GM21825 (cell line): ENCODE measurements around the gene SCARB2.
A peak's percentile ranks its signal among the peaks of the same experiment; 100 is the strongest.

Experiments used
- ATAC-seq: cut with Tn5 transposase; IDR thresholded peaks from one replicate; pipeline ENCODE4 v1.9.1; 2021; ENCODE audit warnings: mild to moderate bottlenecking, moderate library complexity; ENCODE audit not compliant: unreplicated experiment

The SCARB2 gene

DNA sequence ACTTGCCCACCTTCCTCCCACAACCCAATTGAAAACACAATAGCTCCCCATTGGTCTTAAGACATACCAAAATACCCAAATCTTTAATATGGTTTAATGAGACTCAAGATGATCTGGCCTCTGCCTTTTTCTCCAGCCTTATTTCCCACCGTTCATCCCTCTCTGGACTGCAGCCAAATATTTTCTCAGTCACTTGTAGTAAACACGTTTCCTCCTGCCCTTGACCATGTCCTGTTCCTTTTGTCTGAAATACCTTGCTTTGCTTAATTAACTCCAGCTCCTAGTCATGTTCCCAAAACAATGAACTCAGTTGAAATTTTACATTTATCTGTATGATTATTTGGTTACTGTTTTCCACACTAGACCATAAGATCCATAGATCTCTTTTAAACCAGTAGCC is 57.0 kb downstream of the SCARB2 start:
- ATAC-seq, result no peak

DNA sequence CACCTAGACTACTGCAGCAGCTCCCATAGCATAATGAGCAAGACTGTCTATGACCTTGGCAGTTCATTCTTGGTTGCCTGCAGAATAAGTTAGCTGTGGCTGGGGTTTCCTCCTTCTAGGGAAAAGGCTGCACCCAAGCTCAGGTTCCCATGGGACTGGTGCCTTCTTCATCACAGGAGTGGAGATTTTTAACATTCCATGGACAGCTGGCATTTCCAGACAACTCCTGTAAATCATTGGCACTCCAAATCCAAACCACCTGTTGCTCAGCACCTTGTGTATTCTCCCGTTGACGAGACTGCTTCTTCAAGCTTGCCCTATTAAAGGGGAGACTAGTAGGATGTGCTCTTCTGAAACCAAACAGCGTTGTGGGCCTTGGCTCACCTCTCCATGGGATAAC is 57.6 kb downstream of the SCARB2 start:
- ATAC-seq, result no peak

DNA sequence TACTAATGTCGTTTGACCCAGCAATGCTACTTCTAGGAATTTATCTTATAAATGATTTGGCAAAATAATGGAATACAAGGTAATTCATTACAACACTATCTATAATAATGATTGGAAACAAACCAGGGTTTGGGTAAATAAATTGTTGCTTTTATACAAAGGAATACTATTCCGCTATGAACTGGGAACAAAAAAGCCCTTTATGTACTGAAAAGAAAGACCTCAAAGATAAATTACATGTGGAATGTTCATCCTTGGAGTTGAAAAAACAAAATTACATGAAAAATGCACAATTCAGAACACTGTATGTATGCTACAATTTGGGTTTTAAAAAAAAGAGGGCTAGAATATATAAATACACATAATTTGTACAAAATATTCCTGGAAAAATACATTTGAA is 60.3 kb downstream of the SCARB2 start:
- no peak for ATAC-seq

DNA sequence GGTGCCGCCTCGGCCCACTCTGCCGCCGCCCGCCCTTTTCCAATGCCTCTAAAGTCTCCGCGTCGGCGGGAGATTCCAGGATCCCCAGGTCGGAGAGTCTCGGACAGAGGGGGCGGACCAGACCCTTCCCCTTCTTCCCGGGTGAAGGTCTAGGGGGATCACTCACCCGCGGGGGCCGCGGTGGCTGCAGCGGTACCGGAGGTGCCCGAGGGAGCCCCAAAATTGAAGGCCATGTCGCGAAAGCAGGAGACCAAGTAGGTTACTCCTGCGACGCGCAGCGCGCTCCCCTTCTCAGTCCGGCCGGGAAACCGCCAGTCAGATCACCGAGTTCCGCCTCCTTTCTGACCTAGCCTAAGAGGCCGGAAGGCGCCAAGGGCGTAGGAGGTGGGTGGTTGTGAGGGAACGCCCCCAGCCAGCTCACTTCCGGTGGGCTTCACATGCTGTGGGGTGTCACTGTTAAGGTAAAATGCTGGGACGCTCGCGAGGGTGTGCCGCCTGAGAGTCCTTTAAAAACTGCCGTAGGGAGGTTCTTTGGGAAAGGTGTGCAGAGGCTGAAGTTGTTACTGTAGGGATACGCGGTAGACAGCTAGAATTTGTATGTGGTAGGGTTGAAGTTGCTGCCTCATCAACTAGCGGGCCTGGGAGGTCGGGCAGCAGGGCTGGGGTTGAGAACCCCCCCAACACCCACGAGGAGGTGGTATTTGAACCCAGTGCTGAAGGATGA is 65.3 kb downstream of the SCARB2 start, which contains the start of gene NUP54:
NUP54 (minus strand) TSS at position 256 of the 724 bp plus-strand sequence; CDS start at position 233, 23 bp downstream.
- peak; percentile 99 for ATAC-seq

DNA sequence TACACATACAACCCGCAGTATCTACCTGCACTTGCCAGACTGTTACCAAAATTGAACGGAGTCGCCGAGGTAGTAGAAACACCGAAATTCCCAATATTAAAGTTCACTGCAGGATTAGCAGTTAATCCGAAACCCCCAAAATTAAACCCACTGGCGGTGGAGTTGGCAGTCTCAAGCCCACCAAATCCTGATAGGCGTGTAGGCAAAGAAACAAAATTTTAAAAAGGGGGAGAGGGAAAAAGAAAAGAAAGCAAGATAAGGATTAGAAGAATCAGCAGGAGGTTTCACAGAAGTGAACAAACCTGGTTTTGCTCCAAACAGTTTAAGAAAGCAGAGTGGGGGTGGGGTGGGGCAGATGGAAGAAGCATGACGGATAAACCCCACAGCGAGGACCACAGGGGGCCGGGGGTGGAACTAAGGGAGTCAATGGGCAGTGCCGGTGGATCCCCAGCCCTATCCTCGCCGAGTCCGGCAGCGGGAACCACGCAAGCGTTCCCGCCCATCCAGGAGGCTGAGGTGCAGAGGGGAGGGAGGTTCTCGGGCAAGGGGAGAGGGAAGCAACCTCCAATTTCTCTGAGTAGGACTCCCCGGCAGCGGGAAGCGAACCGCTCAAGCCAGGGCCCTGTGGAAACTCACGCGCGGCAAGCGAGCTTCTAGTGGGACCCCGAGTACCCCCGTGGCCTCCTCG is 66.0 kb downstream of the SCARB2 start:
- ATAC-seq, result peak; percentile 49

DNA sequence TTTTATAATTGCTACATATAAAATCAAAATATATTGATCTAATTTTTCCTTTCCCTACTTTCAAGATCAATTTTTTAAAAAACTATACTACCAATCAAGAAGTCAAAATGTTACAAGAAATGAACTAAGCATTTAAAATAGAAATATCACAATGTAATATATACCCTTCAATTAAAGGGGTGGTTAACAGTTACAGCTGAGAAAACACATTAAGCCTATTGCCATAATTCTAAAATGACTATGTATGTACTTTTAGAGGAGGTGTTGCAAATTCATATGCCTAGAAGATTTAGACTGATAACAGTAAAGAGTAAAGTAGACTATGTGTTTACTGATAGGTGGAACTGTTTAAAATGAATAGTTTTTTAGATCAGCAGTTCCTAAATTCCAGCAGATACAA is 69.1 kb downstream of the SCARB2 start:
- no peak for ATAC-seq

DNA sequence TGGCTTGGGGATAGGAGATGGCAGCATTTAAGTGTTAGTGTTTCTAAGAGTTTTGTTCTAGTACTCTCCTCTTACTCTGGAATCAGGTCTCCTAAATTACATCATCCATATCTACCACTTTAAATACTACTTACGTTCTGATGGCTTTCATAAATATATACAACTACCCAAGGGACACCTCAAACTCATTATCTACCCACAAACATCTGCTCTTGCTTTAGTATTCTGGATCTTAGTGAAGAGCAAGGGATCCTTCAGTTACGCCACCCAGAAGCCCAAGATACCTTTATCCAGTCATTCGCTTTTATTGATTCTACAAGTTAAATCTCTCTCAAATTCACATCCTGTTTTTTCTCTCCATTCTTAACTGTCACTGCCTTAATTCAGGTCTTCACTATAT is 72.4 kb downstream of the SCARB2 start:
- no peak for ATAC-seq

DNA sequence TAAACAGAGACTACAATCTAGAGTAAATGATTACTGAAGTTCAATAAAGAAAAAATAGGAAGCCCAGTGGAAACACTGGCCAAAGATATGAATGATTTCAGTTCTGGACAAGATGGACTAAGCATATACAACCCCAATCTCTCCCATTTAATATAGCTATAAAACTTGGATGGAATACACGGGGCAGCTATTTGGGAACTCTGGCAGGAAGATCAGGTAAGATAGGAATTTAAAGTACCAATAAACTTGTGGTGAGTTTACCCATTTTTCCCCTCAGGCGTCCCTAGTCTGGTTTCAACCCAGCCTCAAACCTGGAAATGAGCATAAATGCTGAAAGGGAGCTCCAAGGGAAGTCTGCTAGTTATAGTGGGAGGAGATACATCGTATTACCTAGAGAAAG is 85.9 kb downstream of the SCARB2 start:
- ATAC-seq, result no peak

DNA sequence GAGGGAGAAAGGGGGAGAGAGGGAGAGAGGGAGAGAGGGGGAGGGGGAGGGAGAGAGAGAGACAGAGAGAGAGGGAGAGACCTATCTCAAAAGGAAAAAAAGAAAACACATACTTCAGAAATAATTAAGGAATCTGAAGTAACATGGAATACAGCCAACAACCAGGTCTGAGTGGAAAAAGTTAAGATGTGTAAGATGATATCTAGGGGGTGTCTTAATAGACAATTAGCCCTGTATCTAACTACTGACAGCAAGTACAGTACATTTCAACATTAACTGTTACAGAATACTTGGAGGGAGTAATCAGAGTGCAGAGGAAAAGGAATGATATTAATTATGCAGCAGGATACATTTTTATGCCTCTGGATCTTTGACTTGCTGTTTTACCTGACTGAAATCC is 87.8 kb downstream of the SCARB2 start:
- no peak for ATAC-seq

DNA sequence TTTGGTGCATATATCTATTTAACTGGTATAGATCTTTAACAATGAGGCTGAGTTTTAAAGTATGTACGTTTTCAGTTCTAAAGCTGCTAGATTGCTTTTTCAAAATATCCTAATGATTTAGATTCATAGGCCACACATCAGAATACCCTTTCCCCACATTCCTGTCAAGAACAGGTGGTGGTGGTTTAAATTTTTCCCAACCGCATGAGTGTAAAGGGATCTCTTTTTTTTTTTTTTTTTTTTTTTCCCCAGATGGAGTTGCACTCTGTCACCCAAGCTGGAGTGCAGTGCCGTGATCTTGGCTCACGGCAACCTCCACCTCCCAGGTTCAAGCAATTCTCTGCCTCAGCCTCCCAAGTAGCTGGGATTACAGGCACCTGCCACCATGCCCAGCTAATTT is 93.4 kb downstream of the SCARB2 start:
- no peak for ATAC-seq

DNA sequence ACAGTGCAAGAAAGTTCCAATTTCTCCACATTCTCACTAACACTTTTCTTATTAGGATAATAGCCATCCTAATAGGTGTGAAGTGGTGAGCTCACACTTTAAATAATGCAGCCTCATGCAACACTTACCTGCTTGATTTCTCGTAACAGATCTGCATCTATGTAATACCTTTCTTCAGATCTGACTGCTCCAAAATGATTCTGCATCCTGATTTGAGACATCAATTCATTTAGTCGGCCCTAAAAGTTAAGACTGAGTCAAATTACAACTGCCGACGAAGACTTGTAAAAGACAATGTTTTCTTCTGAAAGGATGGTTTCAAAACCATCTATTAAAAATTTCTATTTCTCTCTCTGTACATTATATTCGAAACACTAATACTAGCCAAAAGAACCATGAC is 96.1 kb downstream of the SCARB2 start:
- no peak for ATAC-seq

DNA sequence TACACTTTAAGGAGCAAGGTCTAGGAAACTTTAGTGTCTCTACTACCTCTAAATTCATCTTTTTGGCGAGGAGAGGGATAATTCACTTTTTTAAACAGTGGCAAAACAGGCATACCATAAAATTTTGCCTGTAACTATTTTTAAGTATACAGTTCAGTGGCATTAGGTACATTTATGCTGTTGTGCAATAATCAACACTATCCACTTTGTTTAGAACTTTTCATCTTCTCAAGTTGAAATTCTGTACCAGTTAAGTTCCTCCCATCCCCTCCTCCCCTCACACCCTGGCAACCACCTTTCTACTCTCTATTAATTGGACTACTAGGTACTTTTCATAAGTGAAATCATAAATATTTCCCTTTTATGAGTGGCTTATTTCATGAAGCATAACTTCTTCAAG is 96.8 kb downstream of the SCARB2 start:
- ATAC-seq, result no peak
